ENCODE data around the gene BMX.
A peak's percentile ranks its signal among the peaks of the same experiment; 100 is the strongest.

Gene BMX

DNA sequence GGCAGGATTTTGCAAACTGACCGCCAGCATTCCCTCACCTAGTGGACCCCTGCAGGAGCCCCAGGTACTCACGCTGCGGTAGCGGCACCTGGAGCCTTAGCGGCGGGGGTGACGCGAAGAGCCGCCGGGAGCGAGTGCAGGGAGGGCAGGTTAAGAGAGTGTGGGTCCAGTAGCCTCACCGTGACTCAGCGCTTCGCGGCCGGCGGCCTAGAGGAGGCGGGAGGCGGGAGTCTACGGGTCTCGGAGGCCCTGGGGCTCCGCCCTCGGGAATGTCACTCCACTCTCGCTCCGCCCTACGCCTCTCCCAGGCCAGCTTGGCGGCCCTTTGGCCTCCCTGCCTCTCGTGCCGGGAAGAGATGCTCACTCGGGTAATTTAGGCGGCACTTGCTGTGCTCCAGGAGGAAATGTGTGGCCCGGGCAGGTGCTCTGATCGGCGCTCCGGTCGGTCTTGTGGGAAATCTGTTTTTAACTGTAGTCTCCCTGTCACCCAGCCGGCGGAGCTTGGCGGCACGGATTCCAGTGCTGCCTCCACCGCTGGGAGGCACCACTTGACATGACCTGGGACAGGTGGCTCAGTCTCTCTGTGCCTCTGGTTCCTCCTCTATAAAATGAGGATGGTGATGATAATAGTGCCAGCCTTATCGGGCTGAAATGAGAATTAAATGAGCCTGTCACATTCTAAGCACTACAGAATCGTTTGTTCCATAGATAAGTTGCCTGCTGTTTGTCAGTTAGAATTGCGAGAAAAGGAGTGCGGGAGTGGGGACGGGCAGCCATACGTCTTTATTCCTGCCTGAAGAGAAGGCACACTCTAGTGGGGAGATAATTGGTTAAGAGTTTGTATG is 7.3 kb upstream of the BMX start, which contains the start of gene PIR:
Gene PIR (minus strand): TSS at position 216 of the 845 bp plus-strand sequence. CDS start 2,076 bp downstream, outside the sequence.
- no peak for TF ChIP-seq ZFX (IDR thresholded peaks at IDR 0.05; ENCODE audit: borderline replicate concordance)
- TF ChIP-seq, protein P1, sequence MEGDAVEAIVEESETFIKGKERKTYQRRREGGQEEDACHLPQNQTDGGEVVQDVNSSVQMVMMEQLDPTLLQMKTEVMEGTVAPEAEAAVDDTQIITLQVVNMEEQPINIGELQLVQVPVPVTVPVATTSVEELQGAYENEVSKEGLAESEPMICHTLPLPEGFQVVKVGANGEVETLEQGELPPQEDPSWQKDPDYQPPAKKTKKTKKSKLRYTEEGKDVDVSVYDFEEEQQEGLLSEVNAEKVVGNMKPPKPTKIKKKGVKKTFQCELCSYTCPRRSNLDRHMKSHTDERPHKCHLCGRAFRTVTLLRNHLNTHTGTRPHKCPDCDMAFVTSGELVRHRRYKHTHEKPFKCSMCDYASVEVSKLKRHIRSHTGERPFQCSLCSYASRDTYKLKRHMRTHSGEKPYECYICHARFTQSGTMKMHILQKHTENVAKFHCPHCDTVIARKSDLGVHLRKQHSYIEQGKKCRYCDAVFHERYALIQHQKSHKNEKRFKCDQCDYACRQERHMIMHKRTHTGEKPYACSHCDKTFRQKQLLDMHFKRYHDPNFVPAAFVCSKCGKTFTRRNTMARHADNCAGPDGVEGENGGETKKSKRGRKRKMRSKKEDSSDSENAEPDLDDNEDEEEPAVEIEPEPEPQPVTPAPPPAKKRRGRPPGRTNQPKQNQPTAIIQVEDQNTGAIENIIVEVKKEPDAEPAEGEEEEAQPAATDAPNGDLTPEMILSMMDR (IDR thresholded peaks at IDR 0.05), result peak; percentile 72
- peak within 1 kb of the TSS; percentile 71 for H3K27ac ChIP-seq

DNA sequence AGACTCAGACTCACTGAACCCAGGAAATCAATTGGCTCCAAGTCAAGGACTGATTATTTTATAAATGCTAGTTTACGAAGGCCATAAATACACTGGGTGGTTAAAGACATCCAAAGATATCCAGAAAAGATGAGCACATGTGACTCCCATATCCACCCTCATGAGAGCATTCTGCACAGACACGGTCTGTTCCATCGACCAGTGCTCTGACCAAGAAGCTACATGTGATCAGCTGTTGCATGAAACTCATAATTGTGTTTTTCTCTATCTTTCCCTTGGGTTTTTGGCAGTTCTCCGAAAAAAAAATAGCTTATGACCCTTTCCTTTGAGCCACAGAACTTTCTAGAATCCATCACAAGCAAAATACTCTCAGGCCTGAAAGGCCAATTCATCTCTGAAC is 4.8 kb upstream of the BMX start:
- TF ChIP-seq ZFX (IDR thresholded peaks at IDR 0.05; ENCODE audit: borderline replicate concordance), result no peak
- TF ChIP-seq, protein P1 (IDR thresholded peaks at IDR 0.05), result no peak
- no peak overlapping the region for H3K27ac ChIP-seq

DNA sequence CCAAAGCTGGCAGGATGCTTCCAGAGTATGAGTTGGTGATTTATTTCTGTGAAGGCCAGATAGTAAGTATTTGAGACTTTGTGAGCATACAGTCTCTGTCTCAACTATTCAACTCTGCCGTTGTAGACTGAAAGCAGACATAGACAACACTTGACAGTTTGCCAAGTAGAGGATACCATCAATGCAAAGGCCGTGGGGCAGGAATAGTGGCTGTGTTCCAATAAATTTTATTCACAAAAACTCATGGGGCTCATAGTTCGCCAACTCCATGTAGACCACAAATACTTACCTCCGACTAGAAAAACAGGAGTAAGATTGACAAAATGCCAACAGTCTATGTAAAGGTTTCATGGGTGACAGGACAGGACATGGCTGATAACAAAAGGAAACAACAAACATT is 3.8 kb upstream of the BMX start:
- no peak for TF ChIP-seq ZFX (IDR thresholded peaks at IDR 0.05; ENCODE audit: borderline replicate concordance)
- TF ChIP-seq, protein P1 (IDR thresholded peaks at IDR 0.05), result no peak
- H3K27ac ChIP-seq, result no peak overlapping the region

- TF ChIP-seq, protein P1 (IDR thresholded peaks at IDR 0.05), result peak; percentile 64
- no peak for TF ChIP-seq ZFX (IDR thresholded peaks at IDR 0.05; ENCODE audit: borderline replicate concordance)
- no peak overlapping the region for H3K27ac ChIP-seq
These were observed 2.7 kb upstream of the BMX start for GRCh38 chrX:15497865-15498264.

- TF ChIP-seq ZFX (IDR thresholded peaks at IDR 0.05; ENCODE audit: borderline replicate concordance), result no peak
These were observed 1.9 kb upstream of the BMX start for GRCh38 chrX:15498741-15499140.

DNA sequence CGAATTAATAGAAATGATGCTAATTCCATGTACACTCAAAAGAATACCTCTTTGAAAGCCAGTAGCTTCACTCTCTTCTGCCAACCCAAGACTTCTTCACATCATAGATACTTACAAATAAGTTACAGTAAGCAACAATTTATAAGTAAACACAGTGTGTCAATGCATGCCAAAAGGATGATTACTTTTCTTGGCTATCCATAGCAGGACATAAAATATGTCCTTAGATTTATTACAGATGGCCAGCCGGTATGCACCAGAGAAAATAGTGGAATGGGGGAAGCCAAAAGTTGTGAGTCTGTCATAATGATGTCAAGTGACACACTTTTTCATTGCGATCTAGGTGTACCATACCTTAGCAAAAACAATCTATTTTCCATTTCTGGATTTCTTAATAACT is 631 bp upstream of the BMX start:
- no peak overlapping the region for H3K27ac ChIP-seq
- TF ChIP-seq, protein P1 (IDR thresholded peaks at IDR 0.05), result no peak
- no peak for TF ChIP-seq ZFX (IDR thresholded peaks at IDR 0.05; ENCODE audit: borderline replicate concordance)

More at GRCh38 chrX:15498741-15499140, 1.9 kb upstream of the BMX start:
- H3K27ac ChIP-seq, result no peak overlapping the region

- H3K27ac ChIP-seq, result no peak overlapping the region
- TF ChIP-seq ZFX (IDR thresholded peaks at IDR 0.05; ENCODE audit: borderline replicate concordance), result no peak
- TF ChIP-seq, protein P1 (IDR thresholded peaks at IDR 0.05), result no peak
These were observed 899 bp downstream of the BMX start for GRCh38 chrX:15501506-15501905.
